Sigmoid colon (tissue), 7 donors: ENCODE results near the gene NPB. TPM values are rescaled to one million over a fixed set of nuclear protein-coding genes. Genes with fewer than 3 reads are reported as not detected.
A peak's percentile ranks its signal among the peaks of the same experiment; 100 is the strongest.

Source experiments
- DNase-seq: peaks from one replicate; pipeline ENCODE4 v3.0.0-alpha.2; 2019
- H3K27ac ChIP-seq, 4 donors: fragments of 200-600 bp; sonication (generic); one replicate each; pipeline ENCODE4 v1.5.1; 2016 to 2019; ENCODE audit warnings: mild to moderate bottlenecking in 1 of 4
- H3K27me3 ChIP-seq, 3 donors: fragments of 200-600 bp; sonication (generic); one replicate each; pipeline ENCODE4 v1.5.1; 2019; ENCODE audit warnings: mild to moderate bottlenecking in 1 of 3
- H3K36me3 ChIP-seq, 4 donors: fragments of 200-600 bp; sonication (generic); one replicate each; pipeline ENCODE4 v1.5.1; 2016 to 2019
- H3K4me1 ChIP-seq, 4 donors: fragments of 200-600 bp; sonication (generic); one replicate each; pipeline ENCODE4 v1.5.1; 2017 to 2019
- H3K4me3 ChIP-seq, 4 donors: fragments of 200-600 bp; sonication (generic); one replicate each; pipeline ENCODE4 v1.5.1; 2017 to 2019; ENCODE audit warnings: mild to moderate bottlenecking in 2 of 4, moderate library complexity in 1 of 4
- H3K9me3 ChIP-seq, 4 donors: fragments of 200-600 bp in 3 of 4; sonication (generic) in 3 of 4; one replicate each; pipeline versions ENCODE4 v1.5.1 to v1.6.1; 2013 to 2019
- CTCF ChIP-seq, 4 experiments: fragments of 450-650 bp in 3 of 4; fragments of 200-600 bp in 1 of 4; IDR thresholded peaks; one replicate each; pipeline ENCODE4 v1.5.1; 2016 to 2019; ENCODE audit warnings: antibody characterized with exemption in 4 of 4, mild to moderate bottlenecking in 3 of 4, moderate library complexity in 2 of 4
- EP300 ChIP-seq, 4 donors: sonication (generic); formaldehyde crosslinking; IDR thresholded peaks; one replicate each; pipeline ENCODE4 v1.6.1; 2017; ENCODE audit warnings: antibody characterized with exemption in 4 of 4
- POLR2A ChIP-seq, 2 donors: fragments of 450-650 bp; IDR thresholded peaks; one replicate each; pipeline ENCODE4 v1.6.1; 2016; ENCODE audit warnings: antibody characterized with exemption in 2 of 2, mild to moderate bottlenecking in 2 of 2, moderate library complexity in 2 of 2
- POLR2AphosphoS5 ChIP-seq, 4 donors: sonication (generic); formaldehyde crosslinking; IDR thresholded peaks; one replicate each; pipeline ENCODE4 v1.6.1; 2017; ENCODE audit warnings: antibody characterized with exemption in 4 of 4
- WGBS, 2 donors: extraction: QIAGEN DNeasy Blood & Tissue Kit; methylation state at CpG; one replicate each; pipeline ENCODE4 v1.1.7; 2013; 5-methylcytosine and 5-hydroxymethylcytosine counted together
- intact Hi-C: fragments of 100-400 bp; cut with DNase I; formaldehyde crosslinking; loops from one replicate; pipeline ENCODE4 v1.15.1; 2023
- polyA plus RNA-seq, 3 donors: library from polyadenylated mRNA; stranded (reverse); fragments of 200-250 nt; gene quantifications; one replicate each; pipeline ENCODE4 v1.2.3, GENCODE V29; 2013
- total RNA-seq, 4 donors: library from RNA; depleted of rRNA; stranded (reverse); fragments of >200 nt; gene quantifications; one replicate each; pipeline ENCODE4 v1.1.0, GENCODE V29; 2016
- donor health status: healthy with polysubstance abuse.
- donor health status: Bipolar disorder and iron deficiency.
- donor health status: healthy.

Gene NPB
- total and polyA plus RNA-seq, 7 donors, result 0.27 to 1.8 (median 0.79) TPM; not detected in 3

DNA sequence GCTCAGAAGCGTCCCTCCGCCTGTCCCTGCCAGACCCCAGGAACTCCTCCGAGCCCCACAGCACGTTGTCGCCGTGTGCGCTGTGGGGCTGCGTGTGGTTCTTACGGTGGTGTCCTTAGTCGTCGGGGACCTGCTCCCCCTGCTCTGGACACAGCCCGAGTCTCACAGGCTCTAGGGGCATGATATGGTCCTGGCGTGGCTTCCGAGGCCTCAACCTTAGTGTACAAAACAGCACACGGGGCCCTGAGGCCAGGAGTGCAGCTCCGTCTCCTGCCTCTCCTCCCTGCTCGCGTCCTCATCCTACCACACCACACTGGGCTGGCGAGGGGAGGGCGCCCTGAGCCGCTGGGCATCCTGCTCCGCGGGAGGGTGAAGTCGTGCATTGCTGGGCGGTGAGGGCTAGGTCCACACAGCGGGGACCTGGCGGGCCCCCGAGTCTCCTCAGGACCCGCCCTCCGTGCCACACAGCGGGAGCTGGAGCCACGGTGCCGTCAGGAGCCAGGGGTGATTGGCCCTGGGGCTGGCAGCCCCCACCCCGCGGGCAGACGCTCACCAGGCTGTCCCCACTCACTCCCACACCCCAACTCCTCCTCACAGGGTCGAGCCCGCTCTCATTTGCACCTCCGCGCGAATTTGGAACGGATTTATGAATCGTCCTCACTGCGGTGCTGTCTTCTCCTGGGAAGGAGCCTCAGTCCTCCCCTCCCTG is 26.7 kb downstream of the NPB start:
- Histone ChIP-seq H3K4me3 (peak overlapping the region; percentile 31 to 99 (median 92)), H3K27me3 (peaks cover 0 to 13% (median 0%) of the 10 kb centered on the region in 3 donors), H3K27ac (peak overlapping the region in 1 of 4 donors; percentile 99), H3K9me3 (no peaks in the 10 kb centered on the region), H3K36me3 (no peaks in the 10 kb centered on the region), H3K4me1 (peaks cover 0 to 42% (median 39%) of the 10 kb centered on the region in 4 donors)
- no peak for DNase-seq
- intact Hi-C loops, result no loop called here
- WGBS, 2 donors, result 16 to 26% methylated on average over 44 of the region's 44 CpGs
- TF ChIP-seq POLR2AphosphoS5 (IDR thresholded peaks at IDR 0.05) (no peak), EP300 (IDR thresholded peaks at IDR 0.05) (no peak), CTCF (IDR thresholded peaks at IDR 0.05) (no peak), POLR2A (IDR thresholded peaks at IDR 0.05) (no peak)

- peaks cover 0 to 13% (median 0%) of the 10 kb centered on the region in 3 donors for H3K27me3 ChIP-seq
- 78 to 92% methylated on average over 31 of the region's 31 CpGs for WGBS, 2 donors
- H3K9me3 ChIP-seq, result no peaks in the 10 kb centered on the region
- H3K4me3 ChIP-seq, result no peak overlapping the region
- DNase-seq, result no peak
- no peak overlapping the region for H3K27ac ChIP-seq
- TF ChIP-seq EP300 (IDR thresholded peaks at IDR 0.05) (no peak), POLR2A (IDR thresholded peaks at IDR 0.05) (no peak), CTCF (IDR thresholded peaks at IDR 0.05) (no peak), POLR2AphosphoS5 (IDR thresholded peaks at IDR 0.05) (no peak)
- no peaks in the 10 kb centered on the region for H3K36me3 ChIP-seq
- peaks cover 0 to 34% (median 31%) of the 10 kb centered on the region in 4 donors for H3K4me1 ChIP-seq
- intact Hi-C loops, result no loop called here
Observed at GRCh38 chr17:81929253-81930141, 27.5 kb downstream of the NPB start.

GRCh38 chr17:81930142-81931125 is 28.4 kb downstream of the NPB start:
- intact Hi-C loops, result no loop called here
- Histone ChIP-seq H3K4me3 (no peak overlapping the region), H3K4me1 (peaks cover 0 to 25% (median 22%) of the 10 kb centered on the region in 4 donors), H3K27ac (no peak overlapping the region), H3K27me3 (peaks cover 0 to 13% (median 0%) of the 10 kb centered on the region in 3 donors), H3K36me3 (no peaks in the 10 kb centered on the region), H3K9me3 (no peaks in the 10 kb centered on the region)
- no peak for TF ChIP-seq POLR2A (IDR thresholded peaks at IDR 0.05)
- TF ChIP-seq EP300 (IDR thresholded peaks at IDR 0.05), result no peak
- no peak for TF ChIP-seq CTCF (IDR thresholded peaks at IDR 0.05)
- TF ChIP-seq POLR2AphosphoS5 (IDR thresholded peaks at IDR 0.05), result no peak
- no peak for DNase-seq
- 51 to 70% methylated on average over 20 of the region's 20 CpGs for WGBS, 2 donors

- no peak for DNase-seq
- H3K27ac ChIP-seq, result no peak overlapping the region
- H3K4me1 ChIP-seq, result peaks cover 0 to 19% (median 15%) of the 10 kb centered on the region in 4 donors
Observed at GRCh38 chr17:81931189-81931556, 29.1 kb downstream of the NPB start.

More at GRCh38 chr17:81931189-81931556, 29.1 kb downstream of the NPB start:
- Histone ChIP-seq H3K27me3 (peaks cover 0 to 13% (median 0%) of the 10 kb centered on the region in 3 donors), H3K4me3 (no peak overlapping the region), H3K36me3 (no peaks in the 10 kb centered on the region), H3K9me3 (no peaks in the 10 kb centered on the region)
- 73 to 78% methylated on average over 13 of the region's 13 CpGs for WGBS, 2 donors
- TF ChIP-seq EP300 (IDR thresholded peaks at IDR 0.05) (no peak), POLR2A (IDR thresholded peaks at IDR 0.05) (no peak)
- intact Hi-C loops, result no loop called here
